ENCODE measurements around the gene COA5.

- TF ChIP-seq EP300 (IDR thresholded peaks at IDR 0.05) (no peak), CTCF (IDR thresholded peaks at IDR 0.05) (no peak)
Measured at GRCh38 chr2:98588880-98589431, 19.4 kb downstream of the COA5 start.
